HG02973 (cell line): Measurements from ENCODE around the gene ATG10.
"Not testable (repeated sequence)": the region's sequence is repeated elsewhere in the genome, so short reads cannot be mapped to it uniquely, and the experiment has no call there.

Experiments
- ATAC-seq: cut with Tn5 transposase; IDR thresholded peaks from one replicate; pipeline ENCODE4 v1.9.1; 2021; ENCODE audit warnings: moderate library complexity; ENCODE audit not compliant: unreplicated experiment

ATG10 gene

GRCh38 chr5:82050955-82051354, 79.1 kb downstream of the ATG10 start:
- ATAC-seq, result no peak

- ATAC-seq, result no peak
Measured at GRCh38 chr5:82054004-82054710, 82.3 kb downstream of the ATG10 start.

GRCh38 chr5:82057051-82057450, 85.2 kb downstream of the ATG10 start:
- ATAC-seq, result no peak

- ATAC-seq, result no peak
Measured at GRCh38 chr5:82058710-82059109, 86.9 kb downstream of the ATG10 start.

- no peak for ATAC-seq
Measured at GRCh38 chr5:82066791-82067190, 95.0 kb downstream of the ATG10 start.

- not testable (repeated sequence) for ATAC-seq
Measured at GRCh38 chr5:82068042-82068441, 96.2 kb downstream of the ATG10 start.

GRCh38 chr5:82068723-82069122, 96.9 kb downstream of the ATG10 start:
- ATAC-seq, result no peak

- no peak for ATAC-seq
Measured at GRCh38 chr5:82072138-82072537, 100.3 kb downstream of the ATG10 start.

- no peak for ATAC-seq
Measured at GRCh38 chr5:82073179-82073578, 101.4 kb downstream of the ATG10 start.

GRCh38 chr5:82074950-82075349, 103.1 kb downstream of the ATG10 start:
- no peak for ATAC-seq

- ATAC-seq, result no peak
Measured at GRCh38 chr5:82077496-82077895, 105.7 kb downstream of the ATG10 start.

GRCh38 chr5:82091617-82092016, 119.8 kb downstream of the ATG10 start:
- no peak for ATAC-seq

- no peak for ATAC-seq
Measured at GRCh38 chr5:82095536-82095935, 123.7 kb downstream of the ATG10 start.

GRCh38 chr5:82096249-82096648, 124.4 kb downstream of the ATG10 start:
- ATAC-seq, result no peak

- ATAC-seq, result peak; percentile 96
Measured at GRCh38 chr5:82100303-82101077, 128.7 kb downstream of the ATG10 start.

- no peak for ATAC-seq
Measured at GRCh38 chr5:82104872-82105271, 133.0 kb downstream of the ATG10 start.

GRCh38 chr5:82105457-82105856, 133.6 kb downstream of the ATG10 start:
- ATAC-seq, result no peak

- ATAC-seq, result no peak
Measured at GRCh38 chr5:82106207-82106606, 134.4 kb downstream of the ATG10 start.

GRCh38 chr5:82106756-82107155, 134.9 kb downstream of the ATG10 start:
- ATAC-seq, result no peak

GRCh38 chr5:82107267-82107666, 135.4 kb downstream of the ATG10 start:
- no peak for ATAC-seq

- ATAC-seq, result no peak
Measured at GRCh38 chr5:82109013-82109412, 137.2 kb downstream of the ATG10 start.

- ATAC-seq, result not testable (repeated sequence)
Measured at GRCh38 chr5:82109915-82110314, 138.1 kb downstream of the ATG10 start.
